Activated T-cell treated with anti-CD3 and anti-CD28 coated beads, Interleukin-2, amount 50 U/mL, for 48 hours (primary cell): ENCODE measurements around the gene NFIA.

Source experiments
- DNase-seq, 2 experiments: peaks; one replicate each; pipeline ENCODE4 v3.0.0-alpha.2; 2020

NFIA gene

DNA sequence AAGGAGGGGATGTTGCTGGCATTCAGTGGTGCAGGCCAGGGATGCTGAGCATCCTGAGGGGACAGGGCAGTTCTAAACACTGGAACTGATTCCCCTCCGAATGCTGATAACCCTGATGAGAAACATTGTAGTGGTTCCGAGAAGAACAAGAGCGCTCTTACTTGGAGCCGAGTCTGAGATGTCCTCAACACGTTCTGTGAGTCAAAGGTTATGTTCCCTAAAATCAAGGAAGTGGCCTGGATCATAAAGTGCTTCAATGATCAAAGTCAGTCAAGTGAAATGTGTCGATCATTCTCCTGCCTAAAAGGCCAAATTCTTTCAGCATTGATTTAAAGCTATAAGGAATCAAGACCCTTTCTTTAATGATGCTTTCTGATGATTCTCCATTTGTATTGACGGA, 234.1 kb downstream of the NFIA start:
- no peak for DNase-seq

DNA sequence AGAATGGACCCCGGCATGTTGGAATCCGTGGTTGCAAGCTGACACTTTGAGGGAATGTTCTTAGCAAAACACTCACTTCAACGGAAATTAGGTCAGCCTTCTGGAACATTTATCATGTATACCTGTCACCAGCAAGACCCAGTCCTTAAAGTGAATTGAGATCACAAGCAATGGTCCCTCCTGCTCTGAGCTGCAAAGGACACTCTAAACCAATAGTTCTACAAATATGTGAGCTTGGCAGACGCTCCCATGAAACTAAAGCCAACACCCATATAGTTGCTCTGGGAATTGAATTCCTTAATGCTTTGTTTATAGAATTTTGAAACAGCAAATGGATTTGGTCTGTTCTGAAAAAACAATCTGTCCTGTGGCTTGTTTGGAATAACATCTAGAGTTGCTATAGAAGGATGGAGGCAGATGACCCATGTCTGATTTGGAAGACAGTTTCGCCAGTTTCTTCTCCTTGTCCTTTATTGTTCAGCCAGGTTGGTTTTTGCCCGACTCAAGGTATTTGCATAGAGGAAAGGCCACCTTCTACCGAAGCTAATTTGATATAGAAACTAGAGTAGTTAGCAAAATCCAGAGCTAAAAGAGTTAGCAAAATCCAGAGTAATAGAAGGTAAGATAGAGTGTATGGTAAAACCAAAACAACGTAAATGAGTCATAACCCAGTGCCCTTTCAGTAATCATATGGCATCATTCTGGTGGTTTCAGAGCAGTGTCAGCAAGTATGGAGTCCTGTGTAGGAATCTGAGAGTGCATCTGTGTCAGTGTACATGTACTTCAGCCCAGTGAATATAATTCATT, 236.2 kb downstream of the NFIA start:
- no peak for DNase-seq

DNA sequence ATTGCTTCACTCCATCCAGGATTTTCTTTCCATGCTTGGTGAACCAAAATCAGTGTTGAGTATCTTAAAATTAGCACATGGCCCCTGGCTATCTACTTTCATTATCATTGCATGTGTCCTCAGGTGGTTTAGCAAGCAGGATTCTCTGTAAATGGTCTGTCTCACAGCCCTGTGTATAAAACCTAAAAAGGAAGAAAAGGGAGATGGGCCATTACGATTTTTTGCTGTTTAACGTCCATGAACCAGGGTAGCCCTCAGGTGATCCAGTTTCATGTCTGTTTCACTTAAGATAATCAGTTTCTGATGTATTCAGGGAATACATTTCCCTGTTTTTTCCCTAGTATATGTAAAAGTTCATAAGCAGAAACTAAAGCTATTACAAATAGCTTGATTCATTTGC, 238.2 kb downstream of the NFIA start:
- no peak for DNase-seq

- no peak for DNase-seq
These were observed 239.8 kb downstream of the NFIA start for GRCh38 chr1:61322008-61322744.

- no peak for DNase-seq
These were observed 240.4 kb downstream of the NFIA start for GRCh38 chr1:61322769-61323168.

DNA sequence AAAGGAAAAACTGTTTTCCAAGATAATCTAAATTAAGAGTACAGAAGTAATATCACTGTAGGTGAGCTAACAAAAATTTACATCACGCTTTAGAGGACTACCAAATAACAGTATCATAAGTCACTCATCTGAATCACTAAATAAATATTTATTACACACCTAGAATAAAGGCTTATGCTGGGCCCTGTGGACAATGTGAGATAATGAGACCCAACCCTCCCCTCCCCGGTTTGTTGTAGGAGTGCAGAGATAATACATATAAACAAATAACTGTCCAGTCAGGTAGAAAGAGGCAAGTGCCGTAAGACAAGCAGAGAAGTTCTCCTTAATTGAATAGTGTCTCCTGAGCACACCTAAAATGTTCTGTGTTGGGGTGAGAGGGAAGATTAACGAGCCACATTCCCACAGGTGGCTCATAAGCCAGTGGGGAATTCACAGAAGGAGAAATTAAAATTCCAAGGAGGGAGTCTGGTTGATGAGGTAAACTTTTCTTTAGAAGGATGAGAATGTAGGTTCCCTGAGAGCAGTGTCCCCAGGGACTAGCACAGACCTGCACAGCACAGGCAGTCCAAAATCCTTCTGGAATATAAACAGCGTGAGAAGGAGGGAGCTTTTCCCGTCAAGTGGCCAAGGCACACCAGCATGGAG, 241.4 kb downstream of the NFIA start:
- DNase-seq = no peak

DNA sequence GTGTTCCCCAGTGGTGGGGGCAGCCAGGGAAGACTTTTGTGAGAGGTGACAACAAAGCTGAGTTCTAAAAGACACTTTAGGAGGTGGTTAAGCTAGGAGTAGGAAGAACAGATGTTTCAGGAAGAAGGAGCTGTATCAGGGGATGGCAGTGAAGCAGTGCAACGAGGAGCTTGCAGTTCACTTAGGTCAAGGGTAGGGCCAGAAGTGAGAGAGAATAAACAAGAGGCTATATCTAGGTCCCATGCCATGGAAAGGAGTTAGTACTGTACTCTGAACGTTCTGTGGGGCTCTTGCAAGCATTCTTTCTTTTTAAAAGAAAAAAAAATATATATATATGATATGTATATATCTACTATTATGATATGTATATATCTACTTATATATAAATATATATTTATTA, 244.4 kb downstream of the NFIA start:
- DNase-seq = no peak

GRCh38 chr1:61327436-61327835, 245.1 kb downstream of the NFIA start:
- DNase-seq = no peak

- no peak for DNase-seq
These were observed 247.2 kb downstream of the NFIA start for GRCh38 chr1:61329556-61329955.

DNA sequence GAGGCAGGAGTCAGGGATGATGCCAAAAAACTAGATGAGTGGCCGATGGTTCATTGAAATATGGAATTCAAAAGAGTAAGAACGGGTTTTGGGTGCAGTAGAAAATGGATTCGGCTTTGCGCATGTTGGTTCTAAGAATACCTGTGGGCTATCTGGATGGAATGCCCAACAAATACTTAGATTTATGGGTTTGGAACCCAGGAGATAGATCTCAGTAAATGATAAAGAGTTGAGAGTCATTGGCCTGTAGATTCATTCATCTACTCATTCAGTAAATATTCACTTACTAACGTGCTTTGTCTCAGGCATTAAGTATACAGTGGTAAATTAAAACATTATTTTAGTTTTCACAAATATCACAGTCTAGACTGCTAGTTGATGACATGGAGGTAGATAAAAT, 247.7 kb downstream of the NFIA start:
- no peak for DNase-seq

DNA sequence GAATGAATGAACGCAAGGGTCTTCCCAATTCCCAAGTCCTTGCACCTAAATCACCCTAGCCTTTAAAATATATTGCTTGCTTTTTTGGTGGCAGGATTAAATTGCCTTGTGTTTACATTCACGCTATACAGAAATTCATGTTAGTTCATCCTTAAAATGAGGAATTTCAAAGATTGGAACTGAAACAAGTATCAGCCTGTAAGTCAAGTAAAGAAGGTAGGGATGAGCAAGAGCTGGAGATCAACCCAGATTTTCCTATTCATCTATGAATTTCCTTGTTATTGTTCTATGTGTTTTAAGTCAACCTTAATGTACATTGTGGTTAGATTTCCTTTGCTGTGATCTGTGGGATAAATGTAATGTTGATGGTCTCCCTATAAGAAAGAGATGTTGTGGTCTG, 248.2 kb downstream of the NFIA start:
- no peak for DNase-seq

DNA sequence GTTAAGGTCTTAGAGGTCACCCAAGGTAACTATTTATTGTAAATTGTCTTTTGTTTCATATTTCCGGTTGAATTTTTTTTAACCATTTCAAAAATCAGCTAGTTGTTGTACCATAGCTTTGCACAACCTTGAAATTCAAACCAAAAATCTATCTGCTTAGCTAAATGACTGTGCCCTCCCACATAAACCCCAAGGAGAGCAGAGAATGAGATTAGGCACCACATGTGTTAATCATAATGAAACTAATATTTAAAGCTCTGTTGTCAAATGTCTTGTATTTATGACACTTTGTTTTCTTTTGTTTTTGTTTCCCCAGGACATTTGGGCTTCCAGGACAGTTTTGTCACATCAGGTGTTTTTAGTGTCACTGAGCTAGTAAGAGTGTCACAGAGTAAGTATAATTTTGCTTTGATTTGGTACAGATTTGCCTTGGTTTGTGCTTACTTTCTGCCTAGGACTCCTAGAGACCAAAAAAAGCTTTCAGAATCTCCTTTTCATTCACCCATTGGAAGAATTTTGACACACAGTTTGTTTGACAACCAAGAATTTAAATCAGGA, 249.9 kb downstream of the NFIA start:
- DNase-seq = no peak

DNA sequence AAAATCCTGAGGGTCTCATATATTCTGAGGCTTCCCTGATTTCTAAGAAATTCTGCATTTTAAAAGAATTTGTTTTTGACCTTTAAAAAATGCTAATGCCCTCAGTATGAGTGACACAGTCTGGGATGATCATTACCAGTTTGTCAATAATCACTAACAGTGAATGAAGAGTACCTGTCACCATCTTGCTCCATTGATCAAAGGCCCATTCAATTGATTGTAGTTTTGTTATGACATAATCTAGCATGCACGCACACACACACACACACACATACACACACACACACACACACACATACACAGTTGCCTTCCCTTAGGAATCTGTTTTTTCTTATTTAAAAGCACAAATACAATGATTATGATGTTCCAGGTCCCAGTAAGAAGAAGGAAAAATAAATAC, 250.4 kb downstream of the NFIA start:
- DNase-seq = no peak

DNA sequence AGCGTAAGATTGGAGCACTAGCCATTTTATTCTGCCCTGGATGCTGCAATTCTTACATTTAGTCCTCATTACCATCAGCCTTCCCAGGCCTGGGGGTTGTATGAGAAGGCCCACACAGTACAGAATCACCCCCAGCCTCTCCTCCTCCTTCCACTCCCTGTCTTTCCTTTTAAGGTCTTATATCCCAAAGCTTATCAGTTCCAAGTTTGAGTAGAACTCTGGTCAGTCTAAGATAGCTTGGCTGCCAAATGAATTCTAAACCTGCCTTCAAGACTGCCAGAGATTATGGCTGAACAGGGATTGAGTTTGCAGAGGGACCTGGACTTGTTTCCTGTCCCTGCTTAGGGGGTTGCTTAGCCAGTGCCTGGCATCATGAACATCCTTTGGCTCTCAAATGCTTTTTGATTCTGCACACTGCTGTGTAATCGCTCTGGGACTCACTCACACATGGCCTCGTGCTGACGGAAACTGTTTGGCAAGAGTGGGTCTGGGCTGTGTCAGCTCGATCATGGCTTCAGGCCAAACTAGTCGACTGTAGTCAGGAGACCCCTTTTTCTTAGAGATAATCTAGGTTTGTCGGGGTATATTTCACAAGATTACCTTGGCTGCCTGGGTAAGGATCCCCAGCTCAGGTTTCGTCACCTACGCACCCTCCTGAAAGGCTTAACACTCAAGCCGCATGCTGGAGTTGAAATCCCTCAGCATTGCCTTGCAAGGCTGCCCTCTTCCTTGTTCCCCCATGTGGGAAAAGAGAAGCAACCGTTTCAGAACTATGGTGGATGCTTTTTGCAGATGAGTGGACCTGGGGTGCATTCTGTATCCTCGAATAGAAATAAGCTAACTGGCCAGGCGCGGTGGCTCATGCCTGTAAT, 252.6 kb downstream of the NFIA start:
- no peak for DNase-seq

DNA sequence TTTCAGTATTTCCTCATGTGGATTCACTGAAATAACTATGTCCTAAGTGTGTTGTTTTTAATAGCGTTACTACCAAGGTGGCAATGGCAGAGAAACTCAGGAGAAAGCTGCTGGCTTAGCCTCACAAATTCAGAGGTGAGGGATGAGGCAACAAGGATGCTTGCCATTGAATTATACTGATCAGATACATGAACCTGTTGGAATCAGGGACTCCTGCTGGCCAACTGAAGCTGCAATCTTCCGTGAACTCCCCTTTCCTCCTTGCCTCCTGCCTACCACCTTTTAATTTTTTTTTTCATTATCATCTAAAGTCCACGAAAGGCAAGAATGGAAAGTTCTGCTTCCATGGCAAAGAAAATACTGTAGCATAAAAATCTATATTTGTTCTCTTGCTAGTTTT, 254.7 kb downstream of the NFIA start:
- DNase-seq = no peak

DNA sequence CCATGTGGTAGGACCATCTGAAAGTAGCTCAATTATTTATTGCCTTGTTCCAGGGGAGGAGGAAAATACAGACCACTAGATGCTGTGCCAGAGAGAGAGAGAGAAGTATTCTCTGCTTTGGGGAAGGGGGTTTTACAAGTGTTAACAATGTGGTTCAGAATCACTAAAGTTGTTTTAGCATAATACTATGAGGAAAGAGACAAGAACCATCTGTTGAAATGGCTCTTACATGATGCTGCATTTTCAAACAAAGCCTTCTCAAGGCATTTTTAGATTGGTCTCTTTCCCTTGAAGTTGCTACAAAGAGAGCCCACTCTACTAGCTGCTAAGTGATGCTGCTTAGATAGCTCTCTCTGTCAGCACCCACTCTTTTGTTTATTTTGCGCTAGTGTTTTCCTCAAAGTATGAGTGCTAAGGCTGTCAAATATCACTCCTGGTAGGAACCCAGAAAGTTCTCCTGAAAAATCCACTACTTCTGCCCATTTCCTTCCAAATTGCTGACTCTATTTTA, 255.1 kb downstream of the NFIA start:
- no peak for DNase-seq

DNA sequence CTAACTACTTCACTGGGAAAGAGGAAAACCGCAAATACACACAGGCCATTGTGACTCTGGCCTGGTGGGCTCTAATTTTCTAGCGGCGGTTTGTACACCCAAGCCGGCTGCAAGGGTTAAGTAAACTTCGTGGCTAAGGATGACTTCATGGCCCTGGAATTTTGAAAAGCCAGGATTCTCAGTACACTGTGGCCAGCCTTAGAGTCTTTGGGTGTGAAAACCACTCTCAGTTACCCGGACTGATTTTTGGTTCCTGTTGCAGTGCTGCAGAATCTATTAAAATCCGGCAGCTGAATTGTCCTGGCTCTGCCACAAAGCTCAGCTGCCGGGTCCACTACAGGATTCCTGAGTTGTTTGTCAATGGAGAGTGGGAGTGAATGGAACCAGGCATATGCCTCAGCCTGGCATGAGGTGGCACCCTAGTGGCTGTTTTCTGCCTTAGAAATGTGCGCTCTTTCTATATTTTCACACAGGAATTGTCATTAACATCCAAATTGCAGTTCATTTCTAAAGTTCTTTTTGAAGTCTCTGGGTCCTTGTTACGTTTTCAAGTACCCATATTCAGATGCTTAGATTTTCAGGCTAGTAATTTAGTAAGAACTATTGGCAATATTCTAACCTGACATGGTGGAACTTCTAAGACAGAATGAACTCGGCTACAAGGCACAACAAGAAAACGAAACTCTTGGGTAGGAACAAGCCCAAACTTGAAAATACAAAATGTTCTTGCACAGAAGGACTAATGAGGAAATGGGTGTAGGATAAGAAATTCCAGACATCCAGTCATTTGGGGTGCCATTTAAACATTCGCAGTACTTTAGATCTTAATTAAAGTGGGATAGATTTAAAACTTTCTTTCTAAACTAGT, 255.9 kb downstream of the NFIA start:
- DNase-seq = no peak

- no peak for DNase-seq
These were observed 256.5 kb downstream of the NFIA start for GRCh38 chr1:61338899-61339298.

- DNase-seq = no peak
These were observed 259.1 kb downstream of the NFIA start for GRCh38 chr1:61341426-61341825.

GRCh38 chr1:61343734-61344420, 261.5 kb downstream of the NFIA start:
- no peak for DNase-seq

- DNase-seq = no peak
These were observed 262.3 kb downstream of the NFIA start for GRCh38 chr1:61344696-61345095.
